ENCODE results near the gene ELK3. TPM values are rescaled to one million over a fixed set of nuclear protein-coding genes. Genes with fewer than 3 reads are reported as not detected.
A peak's percentile ranks its signal among the peaks of the same experiment; 100 is the strongest.

The ELK3 gene
- polyA plus RNA-seq, 1 donor: 21.0 TPM

DNA sequence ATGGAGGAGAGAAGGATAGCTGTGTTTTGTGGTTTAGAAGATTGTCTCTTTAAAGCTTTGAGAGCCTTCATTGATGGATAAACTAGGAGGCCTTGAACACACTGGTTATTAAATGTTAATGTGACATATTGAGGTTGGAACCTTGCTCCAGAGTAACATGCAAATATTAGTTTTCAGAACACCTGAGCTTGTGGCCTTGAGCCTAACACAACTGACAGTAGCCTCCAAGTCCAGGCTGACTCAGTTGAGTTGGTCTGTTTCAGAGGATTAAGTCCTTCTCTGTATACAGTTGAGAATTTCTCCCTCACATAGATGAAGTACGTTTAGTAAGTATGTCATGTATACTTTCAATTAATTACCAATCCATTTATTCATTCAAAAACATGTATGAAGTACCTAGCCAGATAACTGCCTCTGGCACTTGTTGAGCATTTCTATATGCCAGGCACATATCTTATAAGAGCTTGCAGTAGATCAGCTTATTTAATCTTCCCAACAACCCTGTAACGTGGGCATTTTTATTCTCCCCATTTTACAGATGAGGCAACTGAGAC is 63.5 kb downstream of the ELK3 start:
- Histone ChIP-seq H3K9me3 (ENCODE audit: control insufficient read depth, low read depth, low read length) (no peaks in the 10 kb centered on the region), H3K4me1 (ENCODE audit: control insufficient read depth, insufficient read depth, low read length) (no peaks in the 10 kb centered on the region)
- DNase-seq: no peak

DNA sequence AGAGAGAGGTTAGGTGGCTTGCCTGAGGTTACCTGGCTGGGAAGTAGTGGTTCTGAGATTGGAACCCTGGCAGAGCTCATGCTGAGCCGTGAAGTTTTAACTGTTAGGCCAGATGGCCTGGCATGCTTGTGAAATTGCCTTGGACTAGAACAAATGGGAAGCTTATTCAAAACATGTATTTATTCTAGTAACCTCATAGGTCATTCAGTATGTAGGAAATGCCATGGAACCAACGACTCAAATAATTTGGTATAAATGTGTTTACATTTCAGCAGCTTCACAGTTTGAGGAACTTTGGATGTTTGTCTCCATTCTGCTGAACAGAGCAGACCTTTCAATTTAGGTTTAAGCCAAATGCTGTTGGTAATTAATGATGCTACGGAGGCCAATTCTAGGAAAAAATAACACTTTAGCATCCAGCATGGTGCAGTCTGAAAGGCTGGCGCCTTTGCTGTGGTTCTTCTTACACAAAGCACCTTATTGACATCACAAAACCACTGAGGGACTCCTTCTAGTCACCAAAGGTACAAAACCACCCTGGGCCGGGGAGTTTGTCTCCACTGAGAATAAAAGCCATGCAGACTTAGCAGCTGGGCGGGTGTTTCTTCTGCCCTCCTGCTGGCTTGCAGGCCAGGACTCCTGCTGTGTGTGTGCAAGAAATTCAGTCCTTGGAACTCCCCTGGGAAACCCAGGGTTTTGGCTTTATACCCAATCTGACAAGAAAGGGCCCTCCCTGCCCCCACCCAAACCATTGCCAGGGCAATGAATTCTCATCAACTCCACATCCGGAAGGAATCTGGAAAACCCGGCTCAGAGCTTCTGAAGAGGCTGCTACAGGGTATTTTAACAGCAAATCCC is 64.2 kb downstream of the ELK3 start:
- H3K4me1 ChIP-seq (ENCODE audit: control insufficient read depth, insufficient read depth, low read length): no peaks in the 10 kb centered on the region
- WGBS (ENCODE audit: insufficient coverage, low lambda C conversion rate): no CpG with 5 or more reads among the region's 8 CpGs

More for the DNA sequence above, 63.5 kb downstream of the ELK3 start:
- Histone ChIP-seq H3K36me3 (ENCODE audit: control insufficient read depth, insufficient read depth, low read length) (peaks cover 21% of the 10 kb centered on the region), H3K27me3 (ENCODE audit: control insufficient read depth, insufficient read depth, low read length) (no peaks in the 10 kb centered on the region), H3K4me3 (ENCODE audit: low read length) (no peak overlapping the region), H3K27ac (ENCODE audit: low read length) (no peak overlapping the region)
- WGBS (ENCODE audit: insufficient coverage, low lambda C conversion rate): no CpG with 5 or more reads among the region's 2 CpGs

DNA sequence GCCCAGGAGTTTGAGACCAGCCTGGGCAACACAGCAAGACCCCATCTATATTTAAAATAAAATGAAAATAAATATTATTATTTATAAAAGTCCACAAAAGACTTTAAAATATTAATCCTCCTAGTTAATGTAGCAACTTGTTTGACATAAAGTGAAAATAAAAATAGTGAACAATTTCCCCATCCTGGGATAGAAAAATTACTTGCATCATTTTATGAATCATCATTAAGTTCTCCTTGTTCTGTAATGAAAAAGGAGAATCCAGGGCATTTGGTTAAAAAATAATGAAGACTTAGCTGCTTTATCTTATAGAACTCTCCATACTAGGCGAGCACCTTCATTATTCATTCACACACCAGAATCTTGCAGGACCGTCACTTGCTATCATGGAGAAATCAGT is 66.1 kb downstream of the ELK3 start:
- no CpG with 5 or more reads among the region's 2 CpGs for WGBS (ENCODE audit: insufficient coverage, low lambda C conversion rate)
- H3K4me3 ChIP-seq (ENCODE audit: low read length): no peak overlapping the region
- H3K27ac ChIP-seq (ENCODE audit: low read length): no peak overlapping the region
- H3K9me3 ChIP-seq (ENCODE audit: control insufficient read depth, low read depth, low read length): no peaks in the 10 kb centered on the region
- peaks cover 23% of the 10 kb centered on the region for H3K36me3 ChIP-seq (ENCODE audit: control insufficient read depth, insufficient read depth, low read length)
- DNase-seq: no peak
- no peaks in the 10 kb centered on the region for H3K27me3 ChIP-seq (ENCODE audit: control insufficient read depth, insufficient read depth, low read length)
- no peaks in the 10 kb centered on the region for H3K4me1 ChIP-seq (ENCODE audit: control insufficient read depth, insufficient read depth, low read length)

More for the DNA sequence above, 64.2 kb downstream of the ELK3 start:
- Histone ChIP-seq H3K27me3 (ENCODE audit: control insufficient read depth, insufficient read depth, low read length) (no peaks in the 10 kb centered on the region), H3K4me3 (ENCODE audit: low read length) (no peak overlapping the region), H3K9me3 (ENCODE audit: control insufficient read depth, low read depth, low read length) (no peaks in the 10 kb centered on the region), H3K36me3 (ENCODE audit: control insufficient read depth, insufficient read depth, low read length) (peaks cover 21% of the 10 kb centered on the region), H3K27ac (ENCODE audit: low read length) (no peak overlapping the region)
- DNase-seq: peak in 1 of 2 donors; percentile 25

DNA sequence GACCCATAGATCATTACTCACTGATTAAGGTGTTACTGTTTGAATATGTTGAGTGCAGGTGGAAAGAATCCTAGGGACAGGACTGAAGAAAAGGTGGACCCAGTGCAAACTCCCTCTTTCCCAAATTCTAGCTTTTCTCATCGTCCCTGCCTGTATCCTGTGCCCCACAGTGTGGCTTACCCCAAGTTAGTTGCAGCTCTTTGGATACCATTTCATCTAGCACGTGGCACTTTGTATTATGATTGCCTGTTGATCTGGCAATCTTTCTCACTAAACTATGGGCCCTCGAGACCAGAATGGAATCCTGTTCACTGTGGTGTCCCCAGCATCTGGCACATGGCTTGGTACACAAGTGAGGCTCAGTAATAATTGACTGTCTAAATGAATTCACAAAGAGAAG is 66.5 kb downstream of the ELK3 start:
- Histone ChIP-seq H3K27me3 (ENCODE audit: control insufficient read depth, insufficient read depth, low read length) (no peaks in the 10 kb centered on the region), H3K4me3 (ENCODE audit: low read length) (no peak overlapping the region), H3K27ac (ENCODE audit: low read length) (no peak overlapping the region), H3K36me3 (ENCODE audit: control insufficient read depth, insufficient read depth, low read length) (peaks cover 23% of the 10 kb centered on the region), H3K4me1 (ENCODE audit: control insufficient read depth, insufficient read depth, low read length) (no peaks in the 10 kb centered on the region), H3K9me3 (ENCODE audit: control insufficient read depth, low read depth, low read length) (no peaks in the 10 kb centered on the region)
- WGBS (ENCODE audit: insufficient coverage, low lambda C conversion rate): no CpG with 5 or more reads among the region's 3 CpGs
- DNase-seq: no peak

DNA sequence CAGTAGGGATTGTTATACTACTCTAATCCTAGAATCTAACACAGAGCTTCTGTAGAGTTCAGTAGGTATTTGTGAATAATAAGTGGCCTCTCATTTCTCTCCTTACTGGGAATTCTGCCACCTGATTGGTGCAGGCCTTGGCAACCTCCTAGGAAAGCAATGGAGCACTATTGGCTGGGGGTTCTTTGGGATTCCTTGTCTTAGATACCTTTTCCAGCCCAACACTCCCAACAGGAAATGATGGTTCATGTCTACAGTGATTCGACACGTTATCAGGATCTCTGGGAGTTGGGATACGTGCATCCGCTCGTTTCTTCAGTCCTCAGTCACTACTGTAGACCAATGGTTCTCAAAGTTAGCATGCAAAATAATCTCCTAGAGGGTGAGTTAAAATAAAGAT is 67.4 kb downstream of the ELK3 start:
- no peaks in the 10 kb centered on the region for H3K4me1 ChIP-seq (ENCODE audit: control insufficient read depth, insufficient read depth, low read length)
- no peaks in the 10 kb centered on the region for H3K27me3 ChIP-seq (ENCODE audit: control insufficient read depth, insufficient read depth, low read length)
- no peak overlapping the region for H3K4me3 ChIP-seq (ENCODE audit: low read length)
- H3K27ac ChIP-seq (ENCODE audit: low read length): no peak overlapping the region
- no CpG with 5 or more reads among the region's 5 CpGs for WGBS (ENCODE audit: insufficient coverage, low lambda C conversion rate)
- peaks cover 23% of the 10 kb centered on the region for H3K36me3 ChIP-seq (ENCODE audit: control insufficient read depth, insufficient read depth, low read length)
- no peaks in the 10 kb centered on the region for H3K9me3 ChIP-seq (ENCODE audit: control insufficient read depth, low read depth, low read length)
- DNase-seq: no peak

DNA sequence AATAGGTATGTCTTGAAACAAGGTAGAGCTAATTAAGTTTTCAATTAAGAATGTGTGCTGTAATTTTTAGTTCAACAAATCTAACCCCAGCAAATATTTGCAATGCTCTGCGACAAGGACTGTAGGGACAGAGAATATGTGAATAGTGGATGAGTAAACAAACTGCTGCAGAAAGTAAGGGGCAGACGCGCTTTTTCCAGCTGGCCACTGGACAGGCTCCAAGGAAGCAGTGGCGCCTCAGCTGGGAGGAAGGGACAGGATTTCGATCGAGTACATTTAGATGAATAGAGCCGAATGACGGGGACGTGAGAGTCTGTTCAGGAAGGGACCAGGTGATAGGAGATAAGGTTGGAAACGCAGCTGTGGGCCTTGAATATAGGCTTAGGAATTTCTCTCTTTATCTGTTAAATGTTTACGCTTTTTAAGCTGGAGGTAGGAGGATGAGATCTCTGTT is 69.3 kb downstream of the ELK3 start:
- Histone ChIP-seq H3K4me1 (ENCODE audit: control insufficient read depth, insufficient read depth, low read length) (no peaks in the 10 kb centered on the region), H3K36me3 (ENCODE audit: control insufficient read depth, insufficient read depth, low read length) (peaks cover 31% of the 10 kb centered on the region), H3K27ac (ENCODE audit: low read length) (no peak overlapping the region), H3K4me3 (ENCODE audit: low read length) (no peak overlapping the region), H3K27me3 (ENCODE audit: control insufficient read depth, insufficient read depth, low read length) (no peaks in the 10 kb centered on the region), H3K9me3 (ENCODE audit: control insufficient read depth, low read depth, low read length) (no peaks in the 10 kb centered on the region)
- 37% methylated on average over 9 of the region's 11 CpGs for WGBS (ENCODE audit: insufficient coverage, low lambda C conversion rate)
- peak in 1 of 2 donors; percentile 15 for DNase-seq

DNA sequence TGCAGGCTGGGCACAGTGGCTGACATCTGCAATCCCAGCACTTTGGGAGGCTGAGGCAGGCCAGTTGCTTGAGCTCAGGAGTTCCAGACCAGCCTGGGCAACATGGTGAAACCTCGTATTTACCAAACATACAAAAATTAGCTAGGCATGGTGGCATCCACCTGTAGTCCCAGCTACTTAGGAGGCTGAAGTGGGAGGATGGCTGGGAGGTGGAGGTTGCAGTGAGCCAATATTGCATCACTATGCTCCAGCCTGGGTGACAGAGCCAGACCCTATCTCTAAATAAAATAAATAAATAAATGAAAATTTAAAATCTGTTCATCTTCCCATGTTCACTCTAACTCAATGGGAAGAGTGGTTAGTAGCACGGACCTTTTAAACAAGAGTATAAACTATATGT is 71.2 kb downstream of the ELK3 start:
- Histone ChIP-seq H3K27me3 (ENCODE audit: control insufficient read depth, insufficient read depth, low read length) (no peaks in the 10 kb centered on the region), H3K4me1 (ENCODE audit: control insufficient read depth, insufficient read depth, low read length) (no peaks in the 10 kb centered on the region), H3K27ac (ENCODE audit: low read length) (no peak overlapping the region), H3K36me3 (ENCODE audit: control insufficient read depth, insufficient read depth, low read length) (peaks cover 31% of the 10 kb centered on the region), H3K4me3 (ENCODE audit: low read length) (no peak overlapping the region), H3K9me3 (ENCODE audit: control insufficient read depth, low read depth, low read length) (no peaks in the 10 kb centered on the region)
- 100% methylated on average over 1 of the region's 2 CpGs for WGBS (ENCODE audit: insufficient coverage, low lambda C conversion rate)
- DNase-seq: no peak

DNA sequence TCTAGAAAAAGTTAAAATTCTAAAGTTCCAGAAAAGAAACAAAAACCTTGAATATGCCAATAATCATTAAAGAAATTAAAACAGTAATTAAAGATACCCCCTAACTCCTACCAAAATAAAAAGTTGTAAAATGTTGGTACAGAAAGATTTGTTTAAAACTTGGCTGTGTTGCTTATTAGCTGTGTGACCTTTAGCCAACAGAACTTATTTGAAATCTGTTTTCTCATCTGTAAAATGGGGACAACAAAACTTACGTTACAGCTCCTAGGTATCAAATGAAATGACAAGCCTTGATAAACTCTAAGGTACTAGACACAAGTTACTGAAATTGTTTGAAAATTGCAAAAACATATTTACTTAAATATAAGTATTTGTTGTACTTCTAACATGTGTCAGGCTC is 71.7 kb downstream of the ELK3 start:
- no peaks in the 10 kb centered on the region for H3K4me1 ChIP-seq (ENCODE audit: control insufficient read depth, insufficient read depth, low read length)
- H3K27me3 ChIP-seq (ENCODE audit: control insufficient read depth, insufficient read depth, low read length): no peaks in the 10 kb centered on the region
- H3K36me3 ChIP-seq (ENCODE audit: control insufficient read depth, insufficient read depth, low read length): peaks cover 29% of the 10 kb centered on the region
- no peak for DNase-seq
- no peak overlapping the region for H3K4me3 ChIP-seq (ENCODE audit: low read length)
- H3K9me3 ChIP-seq (ENCODE audit: control insufficient read depth, low read depth, low read length): no peaks in the 10 kb centered on the region
- no peak overlapping the region for H3K27ac ChIP-seq (ENCODE audit: low read length)
- 100% methylated on average over 1 of the region's 1 CpG for WGBS (ENCODE audit: insufficient coverage, low lambda C conversion rate)

DNA sequence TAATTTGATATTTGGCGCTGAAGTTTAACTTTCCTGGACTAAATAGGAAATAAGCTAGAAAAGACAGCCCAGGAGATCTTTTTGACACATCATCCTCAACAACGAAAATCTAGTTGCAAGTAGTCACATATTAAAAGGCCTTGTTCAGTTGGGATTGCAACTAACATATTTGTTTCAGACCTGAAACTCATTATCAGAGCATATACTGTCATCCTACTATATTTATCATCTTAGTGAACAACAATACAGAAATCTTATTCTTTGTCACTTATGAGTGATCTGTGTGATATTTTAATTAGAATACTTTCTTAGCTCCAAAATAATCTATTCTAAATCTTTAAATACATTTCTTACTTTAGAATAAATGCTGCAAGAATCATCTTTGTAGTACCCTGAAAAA is 72.1 kb downstream of the ELK3 start:
- no peaks in the 10 kb centered on the region for H3K9me3 ChIP-seq (ENCODE audit: control insufficient read depth, low read depth, low read length)
- WGBS (ENCODE audit: insufficient coverage, low lambda C conversion rate): 100% methylated on average over 2 of the region's 2 CpGs
- H3K27ac ChIP-seq (ENCODE audit: low read length): no peak overlapping the region
- no peaks in the 10 kb centered on the region for H3K4me1 ChIP-seq (ENCODE audit: control insufficient read depth, insufficient read depth, low read length)
- no peaks in the 10 kb centered on the region for H3K27me3 ChIP-seq (ENCODE audit: control insufficient read depth, insufficient read depth, low read length)
- H3K36me3 ChIP-seq (ENCODE audit: control insufficient read depth, insufficient read depth, low read length): peaks cover 30% of the 10 kb centered on the region
- DNase-seq: no peak
- no peak overlapping the region for H3K4me3 ChIP-seq (ENCODE audit: low read length)

DNA sequence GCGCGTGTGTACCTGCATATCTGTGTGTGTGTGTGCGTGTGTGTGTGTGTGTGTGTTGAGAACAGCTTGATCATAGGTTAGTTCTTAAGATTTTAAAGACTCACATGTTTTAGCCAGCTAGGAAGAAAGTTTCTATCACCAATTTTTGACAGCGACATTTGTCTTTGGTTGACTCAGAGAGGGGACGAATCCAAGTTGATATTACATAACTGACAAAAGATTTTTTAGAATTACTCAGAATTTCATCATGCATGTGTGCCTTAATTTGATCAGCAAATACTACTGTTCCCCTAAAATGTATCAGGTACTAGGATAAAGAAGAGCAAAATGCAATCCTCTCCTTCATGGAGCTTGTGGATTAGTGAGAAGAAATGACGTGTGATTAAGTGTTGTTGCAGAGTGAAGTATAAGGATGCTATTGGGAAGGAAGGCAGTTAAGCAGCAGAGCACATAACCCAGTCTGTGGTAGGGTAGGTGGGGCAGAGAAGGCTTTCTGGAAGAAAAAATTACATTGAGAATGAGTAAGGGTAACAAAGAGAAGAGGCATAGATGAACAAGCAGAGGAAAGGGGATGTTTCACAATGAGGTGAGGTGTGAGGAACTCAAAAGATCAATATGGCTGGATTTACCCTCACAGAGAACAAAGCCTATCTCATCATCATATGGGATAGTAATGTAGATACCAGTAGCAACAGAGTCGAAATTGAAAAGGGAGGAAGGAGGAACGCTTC is 77.5 kb downstream of the ELK3 start:
- peaks cover 33% of the 10 kb centered on the region for H3K36me3 ChIP-seq (ENCODE audit: control insufficient read depth, insufficient read depth, low read length)
- H3K27ac ChIP-seq (ENCODE audit: low read length): no peak overlapping the region
- no peak for DNase-seq
- H3K9me3 ChIP-seq (ENCODE audit: control insufficient read depth, low read depth, low read length): no peaks in the 10 kb centered on the region
- H3K4me1 ChIP-seq (ENCODE audit: control insufficient read depth, insufficient read depth, low read length): no peaks in the 10 kb centered on the region
- no peak overlapping the region for H3K4me3 ChIP-seq (ENCODE audit: low read length)
- 100% methylated on average over 3 of the region's 8 CpGs for WGBS (ENCODE audit: insufficient coverage, low lambda C conversion rate)
- no peaks in the 10 kb centered on the region for H3K27me3 ChIP-seq (ENCODE audit: control insufficient read depth, insufficient read depth, low read length)

All from large intestine (tissue), 3 donors.